PC-9 (cell line): ENCODE data around the gene TIA1. TPM values are rescaled to one million over a fixed set of nuclear protein-coding genes. Genes with fewer than 3 reads are reported as not detected.

Source experiments
- BruUV-seq: library from RNA; stranded (reverse); fragments of 400-500 nt; replicated peaks from 2 replicates; lab custom pipeline; 2021; lab: Mats Ljungman, UMichigan
- CTCF ChIA-PET: fragments of 300-600 bp; sonication (Branson Sonifier 250); formaldehyde crosslinking; loops from one replicate; lab custom pipeline; 2022; ENCODE audit warnings: antibody characterized with exemption; lab: Charles Lee
- POLR2A ChIA-PET: fragments of 300-600 bp; sonication (Branson Sonifier 250); formaldehyde crosslinking; loops from one replicate; lab custom pipeline; 2022; ENCODE audit warnings: antibody characterized with exemption; ENCODE audit not compliant: unreplicated experiment; lab: Charles Lee
- DNase-seq, 2 experiments: peaks; one replicate each; pipeline versions ENCODE4 v3.0.0 to v3.0.0-alpha.2; 2015 to 2022; ENCODE audit warnings: mixed read lengths in 1 of 2
- H2AFZ ChIP-seq: fragments of 200-600 bp; sonication (generic); 2 replicates; pipeline ENCODE4 v1.8.1; 2017; ENCODE audit warnings: antibody characterized with exemption
- H3F3A ChIP-seq: fragments of 200-600 bp; sonication (generic); 2 replicates; pipeline ENCODE4 v1.8.1; 2017; ENCODE audit warnings: antibody characterized with exemption, mild to moderate bottlenecking, low read depth; ENCODE audit not compliant: insufficient read depth
- H3K27ac ChIP-seq: fragments of 200-600 bp; sonication (generic); 2 replicates; pipeline ENCODE4 v1.6.1; 2016; ENCODE audit warnings: mixed run types
- H3K27me3 ChIP-seq: fragments of 200-600 bp; sonication (generic); 2 replicates; pipeline ENCODE4 v1.6.1; 2016; ENCODE audit warnings: low read depth, mixed run types; ENCODE audit not compliant: insufficient read depth
- H3K36me3 ChIP-seq: fragments of 200-600 bp; sonication (generic); 2 replicates; pipeline ENCODE4 v1.6.1; 2016; ENCODE audit warnings: low read depth, mixed run types
- H3K4me1 ChIP-seq: fragments of 200-600 bp; sonication (generic); replicated peaks from 2 replicates; pipeline ENCODE4 v1.6.1; 2016; ENCODE audit warnings: mixed run types; ENCODE audit not compliant: insufficient read depth
- H3K4me2 ChIP-seq: fragments of 200-600 bp; sonication (generic); 2 replicates; pipeline ENCODE4 v1.6.1; 2017; ENCODE audit warnings: mixed run types
- H3K4me3 ChIP-seq: fragments of 200-600 bp; sonication (generic); 2 replicates; pipeline ENCODE4 v1.6.1; 2016; ENCODE audit warnings: mixed run types
- H3K79me2 ChIP-seq: fragments of 200-600 bp; sonication (generic); 2 replicates; pipeline ENCODE4 v1.6.1; 2017; ENCODE audit warnings: low read depth, mixed run types
- H3K9me2 ChIP-seq: fragments of 200-600 bp; sonication (generic); 2 replicates; pipeline ENCODE4 v1.8.1; 2017; ENCODE audit warnings: mild to moderate bottlenecking; ENCODE audit not compliant: insufficient read depth
- H3K9me3 ChIP-seq: fragments of 200-600 bp; sonication (generic); 2 replicates; pipeline ENCODE4 v1.8.1; 2016; ENCODE audit warnings: low read depth; ENCODE audit not compliant: insufficient read depth
- H4K20me1 ChIP-seq: fragments of 200-600 bp; sonication (generic); 2 replicates; pipeline ENCODE4 v1.8.1; 2017; ENCODE audit not compliant: insufficient read depth
- EZH2 ChIP-seq: fragments of 200-600 bp; sonication (generic); IDR thresholded peaks from 2 replicates; pipeline ENCODE4 v1.8.0; 2017; ENCODE audit warnings: antibody characterized with exemption, low read depth
- intact Hi-C: fragments of 100-400 bp; cut with micrococcal nuclease; formaldehyde crosslinking; loops from one replicate; pipeline ENCODE4 v1.10.0; 2022; ENCODE audit not compliant: unreplicated experiment
- total RNA-seq: library from RNA; stranded (reverse); gene quantifications from 2 replicates; pipeline ENCODE4 v1.2.3, GENCODE V29; 2021
- TF ChIP-seq, protein P1 (sequence below): fragments of 200-600 bp; sonication (generic); conservative IDR thresholded peaks from 2 replicates; pipeline ENCODE4 v1.6.1; 2017; ENCODE audit warnings: mixed run types, antibody characterized with exemption, mild to moderate bottlenecking, moderate library complexity

Gene TIA1
- total RNA-seq, 1 experiment from 2014 or later: 121 TPM

GRCh38 chr2:70242552-70242951 lies 5.9 kb downstream of the TIA1 start:
- ChIA-PET POLR2A (no interaction called here), CTCF (no interaction called here)
- intact Hi-C loops: no loop called here

GRCh38 chr2:70241340-70241739 lies 7.1 kb downstream of the TIA1 start:
- CTCF ChIA-PET: no interaction called here
- H3F3A ChIP-seq: peaks cover 6% of the 10 kb centered on the region; the same call in 1 of the 2 replicates
- intact Hi-C loops: no loop called here
- H3K4me2 ChIP-seq: no peak overlapping the region
- TF ChIP-seq, protein P1, sequence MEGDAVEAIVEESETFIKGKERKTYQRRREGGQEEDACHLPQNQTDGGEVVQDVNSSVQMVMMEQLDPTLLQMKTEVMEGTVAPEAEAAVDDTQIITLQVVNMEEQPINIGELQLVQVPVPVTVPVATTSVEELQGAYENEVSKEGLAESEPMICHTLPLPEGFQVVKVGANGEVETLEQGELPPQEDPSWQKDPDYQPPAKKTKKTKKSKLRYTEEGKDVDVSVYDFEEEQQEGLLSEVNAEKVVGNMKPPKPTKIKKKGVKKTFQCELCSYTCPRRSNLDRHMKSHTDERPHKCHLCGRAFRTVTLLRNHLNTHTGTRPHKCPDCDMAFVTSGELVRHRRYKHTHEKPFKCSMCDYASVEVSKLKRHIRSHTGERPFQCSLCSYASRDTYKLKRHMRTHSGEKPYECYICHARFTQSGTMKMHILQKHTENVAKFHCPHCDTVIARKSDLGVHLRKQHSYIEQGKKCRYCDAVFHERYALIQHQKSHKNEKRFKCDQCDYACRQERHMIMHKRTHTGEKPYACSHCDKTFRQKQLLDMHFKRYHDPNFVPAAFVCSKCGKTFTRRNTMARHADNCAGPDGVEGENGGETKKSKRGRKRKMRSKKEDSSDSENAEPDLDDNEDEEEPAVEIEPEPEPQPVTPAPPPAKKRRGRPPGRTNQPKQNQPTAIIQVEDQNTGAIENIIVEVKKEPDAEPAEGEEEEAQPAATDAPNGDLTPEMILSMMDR: no peak
- no peak for TF ChIP-seq EZH2
- peaks cover 90% of the 10 kb centered on the region for H3K79me2 ChIP-seq
- H3K9me3 ChIP-seq: no peaks in the 10 kb centered on the region
- no peak for DNase-seq
- POLR2A ChIA-PET: no interaction called here
- H3K27me3 ChIP-seq: no peaks in the 10 kb centered on the region
- peaks cover 12% of the 10 kb centered on the region for H3K4me1 ChIP-seq
- peaks cover 35% of the 10 kb centered on the region for H4K20me1 ChIP-seq
- H3K4me3 ChIP-seq: no peak overlapping the region
- no TSS peak for BruUV-seq
- no peak overlapping the region for H3K27ac ChIP-seq
- peaks cover 12% of the 10 kb centered on the region for H3K36me3 ChIP-seq
- H2AFZ ChIP-seq: no peak overlapping the region
- no peaks in the 10 kb centered on the region for H3K9me2 ChIP-seq

More at GRCh38 chr2:70242552-70242951, 5.9 kb downstream of the TIA1 start:
- BruUV-seq: no TSS peak
- Histone ChIP-seq H3K4me1 (peaks cover 17% of the 10 kb centered on the region), H2AFZ (no peak overlapping the region), H3K9me2 (no peaks in the 10 kb centered on the region), H3K27ac (no peak overlapping the region), H3K9me3 (no peaks in the 10 kb centered on the region), H3F3A (peaks cover 10% of the 10 kb centered on the region; the same call in 1 of the 2 replicates), H3K79me2 (peaks cover 95% of the 10 kb centered on the region), H4K20me1 (peaks cover 41% of the 10 kb centered on the region), H3K4me3 (no peak overlapping the region), H3K4me2 (no peak overlapping the region), H3K36me3 (peaks cover 8% of the 10 kb centered on the region), H3K27me3 (no peaks in the 10 kb centered on the region)
- DNase-seq: no peak
- TF ChIP-seq, protein P1: no peak
- no peak for TF ChIP-seq EZH2

- CTCF ChIA-PET: no interaction called here
- Histone ChIP-seq H2AFZ (no peak overlapping the region), H3K4me2 (no peak overlapping the region), H3K27ac (no peak overlapping the region), H3K36me3 (peaks cover 15% of the 10 kb centered on the region), H4K20me1 (peaks cover 32% of the 10 kb centered on the region), H3F3A (peaks cover 9% of the 10 kb centered on the region; the same call in 1 of the 2 replicates), H3K27me3 (no peaks in the 10 kb centered on the region), H3K9me3 (no peaks in the 10 kb centered on the region), H3K4me3 (no peak overlapping the region), H3K9me2 (no peaks in the 10 kb centered on the region), H3K4me1 (peaks cover 4% of the 10 kb centered on the region; the same call in 1 of the 2 replicates), H3K79me2 (peaks cover 84% of the 10 kb centered on the region)
- intact Hi-C loops: no loop called here
- POLR2A ChIA-PET: no interaction called here
- TF ChIP-seq, protein P1: no peak
- TF ChIP-seq EZH2: no peak
- BruUV-seq: no TSS peak
- no peak for DNase-seq
Observed at GRCh38 chr2:70240599-70240998, 7.8 kb downstream of the TIA1 start.
